GM04504 (cell line): Measurements from ENCODE around the gene TAMM41.
"Not testable (repeated sequence)": the region's sequence is repeated elsewhere in the genome, so short reads cannot be mapped to it uniquely, and the experiment has no call there.

Experiments used
- DNase-seq: peaks from one replicate; pipeline ENCODE4 v3.0.0-alpha.2; 2012; ENCODE audit warnings: low read depth

TAMM41 gene

DNA sequence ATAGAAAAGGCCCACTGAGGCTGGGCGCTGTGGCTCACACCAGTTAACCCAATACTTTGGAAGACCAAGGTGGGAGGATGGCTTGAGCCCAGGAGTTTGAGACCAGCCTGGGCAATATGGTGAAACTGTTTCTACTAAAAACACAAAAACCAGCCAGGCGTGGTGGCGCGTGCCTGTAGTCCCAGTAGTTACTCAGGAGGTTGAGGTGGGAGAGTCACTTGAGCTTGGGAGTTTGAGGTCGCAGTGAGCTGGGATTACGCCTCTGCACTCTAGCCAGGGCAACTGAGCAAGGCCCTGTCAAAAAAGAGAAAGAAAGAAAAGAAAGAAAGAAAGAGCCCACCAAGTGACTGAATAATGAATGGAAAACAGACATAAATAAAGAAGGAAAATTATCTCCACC is 32.0 kb downstream of the TAMM41 start:
- DNase-seq: no peak

GRCh38 chr3:11810276-11810675 is 36.4 kb downstream of the TAMM41 start:
- peak; percentile 58 for DNase-seq

GRCh38 chr3:11808231-11808630 is 38.5 kb downstream of the TAMM41 start:
- no peak for DNase-seq

DNA sequence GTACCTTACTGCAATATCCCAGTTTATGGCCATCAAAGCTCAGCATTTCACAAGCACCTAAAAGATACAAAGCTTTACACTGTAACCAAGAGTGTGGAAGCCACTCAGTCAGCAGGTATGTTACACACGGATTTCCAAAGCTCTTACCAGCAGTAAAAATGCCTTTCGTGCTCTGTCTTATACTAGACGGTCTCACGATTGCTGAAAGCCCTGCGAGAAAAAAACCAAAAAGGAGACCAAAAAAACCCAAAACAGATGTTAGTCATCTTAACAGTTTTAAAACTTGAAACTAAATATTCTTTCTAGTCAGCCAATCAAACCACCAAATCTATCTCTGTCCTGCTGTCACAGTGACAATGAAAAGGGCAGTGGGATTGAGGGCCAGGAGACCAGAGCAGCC is 39.0 kb downstream of the TAMM41 start:
- peak; percentile 67 for DNase-seq

DNA sequence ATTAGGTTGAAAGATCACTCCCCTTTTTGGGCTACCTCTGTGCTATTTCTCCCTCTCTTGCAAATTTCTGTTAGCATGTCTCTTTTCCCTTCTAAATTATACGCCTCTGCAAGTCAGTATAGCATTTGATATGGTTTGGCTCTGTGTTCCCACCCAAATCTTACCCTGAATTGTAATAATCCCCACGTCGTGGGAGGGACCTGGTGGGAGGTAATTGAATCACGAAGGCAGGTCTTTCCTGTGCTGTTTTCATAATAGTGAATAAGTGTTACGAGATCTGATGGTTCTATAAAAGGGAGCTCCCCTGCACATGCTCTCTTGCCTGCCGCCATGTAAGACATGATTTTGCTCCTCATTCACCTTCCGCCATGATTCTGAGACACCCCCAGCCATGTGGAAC is 41.0 kb downstream of the TAMM41 start:
- DNase-seq: no peak

- DNase-seq: peak; percentile 27
These were observed 42.5 kb downstream of the TAMM41 start for GRCh38 chr3:11803977-11804892.

- DNase-seq: no peak
These were observed 46.9 kb downstream of the TAMM41 start for GRCh38 chr3:11799791-11800190.

GRCh38 chr3:11794927-11795326 is 51.8 kb downstream of the TAMM41 start:
- no peak for DNase-seq

- DNase-seq: no peak
These were observed 55.1 kb downstream of the TAMM41 start for GRCh38 chr3:11791339-11792200.

DNA sequence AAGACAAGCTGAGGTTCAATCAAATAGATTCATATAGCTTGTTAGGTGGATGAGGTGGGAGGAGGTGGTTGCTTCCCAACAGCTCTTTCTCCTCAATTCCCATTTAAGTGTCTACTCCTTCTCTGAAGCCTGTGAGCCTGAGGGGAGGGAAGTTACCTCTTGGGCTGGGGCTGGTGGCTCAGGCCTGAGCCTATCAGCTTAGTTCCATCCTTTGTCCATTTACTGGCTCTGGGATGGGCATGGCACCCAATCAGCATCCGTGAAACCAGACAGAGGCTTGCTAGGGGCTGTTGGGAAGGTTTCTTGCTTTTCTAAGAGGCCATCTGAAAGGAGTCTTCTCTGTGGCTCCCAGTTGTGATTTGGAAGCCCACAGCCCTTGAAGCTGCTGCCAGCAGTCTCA is 57.3 kb downstream of the TAMM41 start:
- no peak for DNase-seq

- no peak for DNase-seq
These were observed 61.7 kb downstream of the TAMM41 start for GRCh38 chr3:11784971-11785377.

GRCh38 chr3:11780341-11780740 is 66.3 kb downstream of the TAMM41 start:
- no peak for DNase-seq

DNA sequence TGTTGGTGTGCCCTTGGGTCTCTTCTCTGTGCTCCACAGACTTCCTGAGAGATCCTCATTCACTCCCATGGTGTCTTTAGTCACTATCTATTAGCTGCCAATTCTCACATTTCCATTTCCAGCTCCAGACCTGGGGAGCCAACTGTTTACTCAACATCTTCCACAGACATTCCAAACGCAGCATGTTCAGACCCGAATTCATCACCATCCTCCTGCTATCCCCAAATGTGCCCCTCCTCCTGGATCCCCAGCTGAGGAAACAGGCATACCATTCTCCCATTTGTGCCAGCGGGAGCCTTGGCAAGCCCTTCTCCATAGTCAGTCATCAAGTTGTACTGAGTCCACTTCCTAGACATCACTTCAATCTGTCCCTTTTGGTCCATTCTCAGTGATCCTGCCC is 67.1 kb downstream of the TAMM41 start:
- DNase-seq: no peak

DNA sequence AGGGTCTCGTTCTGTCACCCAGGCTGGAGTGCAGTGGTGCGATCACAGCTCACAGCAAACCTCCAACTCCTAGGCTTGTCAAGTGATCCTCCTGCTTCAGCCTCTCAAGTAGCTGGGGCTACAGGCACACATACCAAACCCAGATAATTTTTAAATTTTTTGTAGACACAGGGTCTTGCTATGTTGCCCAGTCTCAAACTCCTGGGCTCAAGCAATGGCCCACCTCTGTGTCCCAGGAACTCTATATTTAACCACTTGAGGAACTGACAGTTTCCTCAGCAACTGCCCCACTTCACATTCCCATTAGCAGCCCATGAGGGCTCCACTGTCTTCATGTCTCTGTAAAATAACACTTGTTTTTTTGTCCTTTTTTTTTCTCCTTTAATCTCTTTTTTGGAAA is 68.4 kb downstream of the TAMM41 start:
- no peak for DNase-seq

DNA sequence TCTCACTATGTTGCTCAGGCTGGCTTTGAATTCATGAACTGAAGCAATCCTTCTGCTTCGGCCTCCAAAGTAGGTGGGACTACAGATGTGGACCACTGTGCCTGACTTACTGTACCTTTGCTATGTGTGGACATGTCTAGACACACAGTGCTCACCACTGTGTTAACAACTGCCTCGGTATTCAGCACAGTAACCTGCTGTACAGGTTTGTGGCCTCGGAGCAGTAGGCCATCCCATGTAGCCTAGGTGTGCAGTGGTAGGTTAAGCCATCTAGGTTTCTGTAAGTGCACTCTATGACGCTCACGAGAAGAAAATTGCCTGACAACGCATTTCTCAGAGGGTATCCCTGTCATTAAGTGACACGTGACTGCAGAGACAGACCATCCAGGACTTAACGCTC is 70.3 kb downstream of the TAMM41 start:
- no peak for DNase-seq

DNA sequence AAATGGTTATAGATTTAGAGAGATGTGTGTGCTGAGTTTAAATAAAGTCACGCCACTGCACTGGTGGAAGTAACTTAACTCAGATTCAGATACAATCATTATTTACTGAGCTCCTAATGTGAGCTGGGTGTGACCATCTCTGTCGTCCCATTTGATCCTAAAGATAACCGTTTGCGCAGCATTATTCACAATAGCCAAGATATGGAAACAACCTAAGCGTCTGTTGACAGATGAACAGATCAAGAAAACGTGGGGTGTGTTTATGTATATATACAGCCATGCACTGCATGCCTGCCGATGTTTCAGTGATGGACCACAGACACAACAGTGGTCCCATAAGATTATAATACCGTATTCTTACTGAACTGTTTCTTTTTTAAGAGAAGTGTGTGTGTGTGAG is 71.2 kb downstream of the TAMM41 start:
- DNase-seq: no peak

GRCh38 chr3:11774296-11774877 is 72.3 kb downstream of the TAMM41 start:
- DNase-seq: peak; percentile 43

DNA sequence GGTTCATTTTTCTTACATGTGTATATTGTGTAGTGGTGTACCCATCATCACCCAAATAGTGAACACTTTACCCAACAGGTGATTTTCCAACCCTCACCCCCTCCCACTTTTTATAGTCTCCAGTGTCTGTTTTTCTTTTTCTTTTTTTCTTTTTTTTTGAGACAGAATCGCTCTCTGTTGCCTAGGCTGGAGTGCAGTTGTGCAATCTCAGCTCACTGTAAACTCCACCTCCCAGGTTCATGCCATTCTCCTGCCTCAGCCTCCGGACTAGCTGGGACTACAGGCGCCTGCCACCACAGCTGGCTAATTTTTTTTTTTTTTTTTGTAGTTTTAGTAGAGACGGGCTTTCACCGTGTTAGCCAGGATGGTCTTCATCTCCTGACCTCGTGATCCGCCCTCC is 74.8 kb downstream of the TAMM41 start:
- not testable (repeated sequence) for DNase-seq

GRCh38 chr3:11770477-11771391 is 76.0 kb downstream of the TAMM41 start:
- peak; percentile 76 for DNase-seq

GRCh38 chr3:11769704-11770476 is 76.8 kb downstream of the TAMM41 start:
- no peak for DNase-seq

DNA sequence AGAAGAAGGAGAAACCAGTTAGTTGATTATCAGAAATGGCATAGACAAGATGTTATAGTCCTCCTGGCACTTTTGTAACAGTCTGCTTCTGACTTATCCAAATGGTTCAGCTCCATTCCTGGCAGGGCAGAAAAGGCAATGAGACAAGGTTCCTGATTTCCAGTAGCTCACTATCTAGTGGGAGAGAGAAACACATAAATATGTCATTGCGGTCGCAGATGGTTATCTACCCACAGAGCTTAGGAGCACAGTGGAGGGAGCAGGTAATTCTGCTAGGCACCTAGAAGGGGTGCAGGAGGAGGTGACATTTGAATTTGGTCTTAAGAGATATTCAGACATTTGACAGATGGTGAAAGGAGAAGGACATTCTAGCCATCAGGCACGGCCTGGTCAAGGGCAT is 78.1 kb downstream of the TAMM41 start:
- DNase-seq: no peak
